ENCODE measurements around the gene SMURF2.

- no peak for TF ChIP-seq POLR2A (IDR thresholded peaks at IDR 0.05)
- TF ChIP-seq, protein P1, sequence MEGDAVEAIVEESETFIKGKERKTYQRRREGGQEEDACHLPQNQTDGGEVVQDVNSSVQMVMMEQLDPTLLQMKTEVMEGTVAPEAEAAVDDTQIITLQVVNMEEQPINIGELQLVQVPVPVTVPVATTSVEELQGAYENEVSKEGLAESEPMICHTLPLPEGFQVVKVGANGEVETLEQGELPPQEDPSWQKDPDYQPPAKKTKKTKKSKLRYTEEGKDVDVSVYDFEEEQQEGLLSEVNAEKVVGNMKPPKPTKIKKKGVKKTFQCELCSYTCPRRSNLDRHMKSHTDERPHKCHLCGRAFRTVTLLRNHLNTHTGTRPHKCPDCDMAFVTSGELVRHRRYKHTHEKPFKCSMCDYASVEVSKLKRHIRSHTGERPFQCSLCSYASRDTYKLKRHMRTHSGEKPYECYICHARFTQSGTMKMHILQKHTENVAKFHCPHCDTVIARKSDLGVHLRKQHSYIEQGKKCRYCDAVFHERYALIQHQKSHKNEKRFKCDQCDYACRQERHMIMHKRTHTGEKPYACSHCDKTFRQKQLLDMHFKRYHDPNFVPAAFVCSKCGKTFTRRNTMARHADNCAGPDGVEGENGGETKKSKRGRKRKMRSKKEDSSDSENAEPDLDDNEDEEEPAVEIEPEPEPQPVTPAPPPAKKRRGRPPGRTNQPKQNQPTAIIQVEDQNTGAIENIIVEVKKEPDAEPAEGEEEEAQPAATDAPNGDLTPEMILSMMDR (IDR thresholded peaks at IDR 0.05) = no peak
Observed at GRCh38 chr17:64502809-64503208, 159.3 kb downstream of the SMURF2 start.

Data from heart left ventricle (tissue), 13 donors.